Sciatic nerve (tissue), 2 donors: ENCODE data around the gene ORMDL3. TPM values are rescaled to one million over a fixed set of nuclear protein-coding genes. Genes with fewer than 3 reads are reported as not detected.
"Not testable (repeated sequence)": the region's sequence is repeated elsewhere in the genome, so short reads cannot be mapped to it uniquely, and the experiment has no call there.

Source experiments
- ATAC-seq: fragments of 200-7000 bp; cut with Tn5 transposase; one replicate; pipeline ENCODE4 v1.9.1; 2020; ENCODE audit warnings: mild to moderate bottlenecking, moderate library complexity
- DNase-seq: peaks from one replicate; pipeline ENCODE4 v3.0.0-alpha.2; 2020; ENCODE audit warnings: low spot score
- intact Hi-C: fragments of 100-400 bp; cut with DNase I; formaldehyde crosslinking; loops from one replicate; pipeline ENCODE4 v1.14.2; 2022
- total RNA-seq: library from RNA; stranded (reverse); fragmentation: NEBNext Ultra II Directional; extraction: Animal tissue kit (Norgen Biotek cat#: 25700); gene quantifications from one replicate; pipeline ENCODE4 v1.2.1, GENCODE V29; 2021
- donor health status: DM: no; HTN: no; CAD: no.
- donor health status: DM: no; HTN: no; CAD: no.

The ORMDL3 gene
- total RNA-seq, 1 donor from 2014 or later: 39.1 TPM

- no peak for DNase-seq
- intact Hi-C loops: no loop called here
- ATAC-seq: no peak
Measured at GRCh38 chr17:39904990-39905288, 22.5 kb downstream of the ORMDL3 start.

GRCh38 chr17:39903158-39903884, 24.1 kb downstream of the ORMDL3 start:
- intact Hi-C loops: no loop called here
- DNase-seq (peak; percentile 19), ATAC-seq (peak; percentile 58)

GRCh38 chr17:39902027-39902426, 25.4 kb downstream of the ORMDL3 start:
- ATAC-seq, DNase-seq, intact Hi-C loops: not testable (repeated sequence)

- ATAC-seq (no peak), DNase-seq (no peak)
- intact Hi-C loops: no loop called here
Measured at GRCh38 chr17:39899215-39899614, 28.2 kb downstream of the ORMDL3 start.

GRCh38 chr17:39898088-39898487, 29.3 kb downstream of the ORMDL3 start:
- DNase-seq: no peak
- intact Hi-C loops: no loop called here
- no peak for ATAC-seq

GRCh38 chr17:39894681-39895376, 32.6 kb downstream of the ORMDL3 start:
- no peak for ATAC-seq
- intact Hi-C loops: no loop called here
- DNase-seq: no peak

- DNase-seq: no peak
- intact Hi-C loops: no loop called here
- ATAC-seq: no peak
Measured at GRCh38 chr17:39889200-39889599, 38.2 kb downstream of the ORMDL3 start.

GRCh38 chr17:39887078-39887477, 40.3 kb downstream of the ORMDL3 start:
- ATAC-seq (no peak), DNase-seq (no peak)
- intact Hi-C loops: no loop called here

- ATAC-seq, DNase-seq, intact Hi-C loops: not testable (repeated sequence)
Measured at GRCh38 chr17:39886102-39886501, 41.3 kb downstream of the ORMDL3 start.

- intact Hi-C loops: no loop called here
- no peak for DNase-seq
- ATAC-seq: no peak
Measured at GRCh38 chr17:39872751-39873150, 54.6 kb downstream of the ORMDL3 start.

- ATAC-seq: no peak
- intact Hi-C loops: no loop called here
Measured at GRCh38 chr17:39871801-39872200, 55.6 kb downstream of the ORMDL3 start.

More at GRCh38 chr17:39871801-39872200, 55.6 kb downstream of the ORMDL3 start:
- DNase-seq: no peak

Other genes starting within 250 kb of the ORMDL3 start
- 16.0 TPM for gene PGAP3, start 239.5 kb downstream of the ORMDL3 start, total RNA-seq
- 131 TPM for gene ERBB2, start 227.5 kb downstream of the ORMDL3 start, total RNA-seq
- 18.5 TPM for gene MIEN1, start 197.1 kb downstream of the ORMDL3 start, total RNA-seq
- 1.6 TPM for gene GRB7, start 189.7 kb downstream of the ORMDL3 start, total RNA-seq
- gene IKZF3, start 63.3 kb downstream of the ORMDL3 start, total RNA-seq: 2.6 TPM
- not detected for gene ZPBP2, start 59.4 kb downstream of the ORMDL3 start, total RNA-seq
- 15.2 TPM for gene GSDMB, start 9.0 kb downstream of the ORMDL3 start, total RNA-seq
- not detected for gene LRRC3C, start 131 bp upstream of the ORMDL3 start, total RNA-seq
- gene GSDMA, start 35.4 kb upstream of the ORMDL3 start, total RNA-seq: 1.5 TPM
- gene PSMD3, start 53.2 kb upstream of the ORMDL3 start, total RNA-seq: 68.7 TPM
- 2.3 TPM for gene CSF3, start 87.8 kb upstream of the ORMDL3 start, total RNA-seq
- 74.7 TPM for gene MED24, start 126.8 kb upstream of the ORMDL3 start, total RNA-seq
- gene THRA, start 135.4 kb upstream of the ORMDL3 start, total RNA-seq: 72.0 TPM
- 69.8 TPM for gene NR1D1, start 173.0 kb upstream of the ORMDL3 start, total RNA-seq
- 108 TPM for gene MSL1, start 194.4 kb upstream of the ORMDL3 start, total RNA-seq
- 135 TPM for gene CASC3, start 212.9 kb upstream of the ORMDL3 start, total RNA-seq
- 21.2 TPM for gene RAPGEFL1, start 249.9 kb upstream of the ORMDL3 start, total RNA-seq